ENCODE data around the gene DDN. TPM values are rescaled to one million over a fixed set of nuclear protein-coding genes. Genes with fewer than 3 reads are reported as not detected.

The DDN gene
- polyA plus RNA-seq, 1 of the 3 experiments (the other 2 are of a cell fraction) = 0.20 TPM

- DNase-seq = peak; percentile 91
- peak overlapping the region; percentile 65; the same call in 1 of the 2 replicates for H3K4me2 ChIP-seq
- no peaks in the 10 kb centered on the region for H4K20me1 ChIP-seq (ENCODE audit: insufficient read depth)
Measured at GRCh38 chr12:48977290-48978281, 21.6 kb downstream of the DDN start.

More at GRCh38 chr12:48977290-48978281, 21.6 kb downstream of the DDN start:
- POLR2A ChIA-PET = no interaction called here
- Histone ChIP-seq H3K9ac (no peak overlapping the region), H3K27me3 (ENCODE audit: insufficient read depth) (peaks cover 66% of the 10 kb centered on the region), H3K9me2 (no peaks in the 10 kb centered on the region), H2AFZ (ENCODE audit: low read depth) (no peak overlapping the region), H3F3A (replicated peaks; ENCODE audit: insufficient read depth) (peaks cover 10% of the 10 kb centered on the region), H3K79me2 (ENCODE audit: insufficient read depth) (no peaks in the 10 kb centered on the region), H3K36me3 (replicated peaks in 1 of 2; ENCODE audit: control insufficient read depth in 1 of 2, insufficient read depth in 2 of 2, low read length in 1 of 2) (no peaks in the 10 kb centered on the region), H3K4me1 (ENCODE audit: control insufficient read depth in 1 of 2, insufficient read depth in 2 of 2, low read depth in 1 of 2, low read length in 1 of 2) (peaks cover 0 to 26% of the 10 kb centered on the region in 2 experiments; a peak in 1 of 4 replicates), H3K4me3 (ENCODE audit: low read depth in 2 of 2, low read length in 1 of 2) (peak overlapping the region in 1 of 2 experiments; percentile 32; a peak in 1 of 4 replicates), H3K27ac (ENCODE audit: low read depth in 2 of 2, low read length in 1 of 2) (no peak overlapping the region), H3K9me3 (no peaks in the 10 kb centered on the region)
- CTCF ChIA-PET = interaction anchor here (0.6 to 33.0 kb wide), 38 partner anchors 2 to 877 kb away, joined by 3 to 935 read pairs (median 4); partner anchors contain the start of genes ARF3, DDN, DDX23 and FKBP11
- 18% methylated on average over 33 of the region's 50 CpGs for WGBS (ENCODE audit: low lambda C conversion rate)
- peak; percentile 28; the same call in 1 of the 2 replicates for TF ChIP-seq SMC3 (IDR thresholded peaks at IDR 0.05; ENCODE audit: low read depth, low read length)
- TF ChIP-seq REST (IDR thresholded peaks at IDR 0.05; ENCODE audit: low read depth, low read length) = no peak
- TF ChIP-seq RCOR1 (IDR thresholded peaks at IDR 0.05; ENCODE audit: low read length) = no peak
- peak; percentile 70 for TF ChIP-seq CTCF (IDR thresholded peaks at IDR 0.05)
- no peak for TF ChIP-seq PBX3 (IDR thresholded peaks at IDR 0.05)
- TF ChIP-seq MEF2A (IDR thresholded peaks at IDR 0.05; ENCODE audit: borderline replicate concordance, low read depth) = no peak
- TF ChIP-seq RAD21 (IDR thresholded peaks at IDR 0.05; ENCODE audit: low read length) = peak; percentile 29; the same call in 1 of the 2 replicates
- TF ChIP-seq FOXM1 (IDR thresholded peaks at IDR 0.05; ENCODE audit: low read depth) = no peak
- TF ChIP-seq YY1 (IDR thresholded peaks at IDR 0.05; ENCODE audit: low read depth) = no peak
- TF ChIP-seq CHD2 (IDR thresholded peaks at IDR 0.05; ENCODE audit: low read length, partially characterized antibody) = no peak
- no peak for TF ChIP-seq NRF1 (IDR thresholded peaks at IDR 0.05; ENCODE audit: low read depth, low read length)
